IPS-11a (cell line): Measurements from ENCODE around the gene CDA.
"Not testable (repeated sequence)": the region's sequence is repeated elsewhere in the genome, so short reads cannot be mapped to it uniquely, and the experiment has no call there.

Experiments used
- H3K4me3 ChIP-seq: one replicate; pipeline ENCODE4 v1.5.1; 2013; ENCODE audit warnings: low read depth, low read length, control low read depth

CDA gene

DNA sequence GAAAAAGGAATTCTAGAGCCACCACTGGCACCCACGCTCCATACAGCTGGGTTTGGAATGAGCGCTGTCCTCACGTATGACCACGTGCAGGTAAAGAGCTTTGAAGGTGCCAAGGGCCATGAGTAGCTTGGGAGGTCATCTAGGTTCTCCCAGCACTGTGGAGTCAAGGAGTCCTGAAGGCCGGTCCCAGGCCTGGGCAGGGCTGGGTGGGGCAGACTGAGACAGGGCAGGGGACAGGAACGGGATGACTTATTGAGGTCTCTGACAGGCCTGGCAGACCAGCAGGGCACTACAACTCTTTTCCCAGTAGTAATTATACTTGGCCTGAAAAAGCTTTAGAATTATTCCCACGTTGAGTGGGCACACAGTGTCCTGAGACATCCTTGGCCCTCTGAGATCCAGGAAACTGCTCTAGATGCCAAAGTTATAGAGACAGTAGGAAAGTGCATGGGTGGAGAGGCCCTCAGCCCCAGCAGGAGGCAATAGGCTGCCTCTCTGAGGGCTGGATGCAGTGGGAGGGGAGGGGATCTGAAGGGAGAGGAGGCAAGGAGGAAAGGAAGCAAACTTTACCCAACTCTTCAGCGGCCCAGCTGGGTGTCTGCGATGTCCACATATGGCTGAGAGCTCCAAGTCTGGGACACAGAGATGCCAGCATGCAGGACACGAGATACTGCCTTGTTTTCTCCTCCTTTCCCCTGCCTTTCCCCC is 1.8 kb upstream of the CDA start:
- H3K4me3 ChIP-seq: no peak overlapping the region

GRCh38 chr1:20587661-20588053 is 1.2 kb upstream of the CDA start:
- no peak overlapping the region for H3K4me3 ChIP-seq

DNA sequence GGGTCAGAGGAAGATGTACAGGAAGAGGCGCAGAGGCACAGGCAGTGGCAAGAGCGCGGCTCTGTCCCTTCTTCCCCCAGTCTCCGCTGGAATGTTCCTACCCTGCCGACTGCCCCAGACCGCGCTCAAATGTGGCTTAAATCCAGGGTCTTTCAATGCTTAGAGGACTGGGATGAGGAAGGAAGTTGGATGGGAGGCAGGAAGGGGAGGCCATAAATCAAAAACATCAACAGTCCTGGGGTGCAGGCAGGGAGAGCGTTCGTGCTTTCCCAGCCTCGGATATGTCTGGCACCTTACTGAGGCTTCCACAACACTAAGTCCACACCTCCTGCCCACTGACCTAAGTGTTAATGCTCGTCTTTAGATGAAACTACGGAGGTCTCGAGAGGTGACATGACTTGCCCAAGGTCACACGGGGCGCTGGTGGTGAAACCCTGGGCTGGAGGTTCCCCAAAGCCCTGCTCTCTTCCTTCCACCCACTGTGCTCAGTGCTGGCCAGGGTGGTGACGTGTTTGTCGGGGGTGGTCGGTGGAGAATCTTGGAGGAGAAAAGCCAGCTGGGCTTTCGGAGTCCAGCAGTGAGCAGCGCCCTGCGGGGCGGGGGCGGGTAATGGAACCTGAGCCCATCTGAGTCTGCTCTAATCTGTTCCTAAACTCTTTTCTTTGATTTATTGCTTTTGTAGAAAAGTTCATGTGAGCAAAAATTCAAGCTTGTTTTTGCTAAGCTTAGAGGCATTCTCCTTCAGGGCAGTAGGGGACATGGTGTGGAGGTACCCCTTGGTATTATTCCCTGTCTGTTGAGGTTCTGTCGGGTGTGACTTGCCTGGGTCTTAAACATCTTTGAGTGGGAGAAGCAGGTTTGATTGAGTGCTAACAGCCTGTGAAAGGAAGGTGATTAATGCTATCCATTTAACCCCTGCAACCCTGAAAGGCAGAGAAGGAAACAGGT is 708 bp downstream of the CDA start:
- peak overlapping the region; percentile 8 for H3K4me3 ChIP-seq

DNA sequence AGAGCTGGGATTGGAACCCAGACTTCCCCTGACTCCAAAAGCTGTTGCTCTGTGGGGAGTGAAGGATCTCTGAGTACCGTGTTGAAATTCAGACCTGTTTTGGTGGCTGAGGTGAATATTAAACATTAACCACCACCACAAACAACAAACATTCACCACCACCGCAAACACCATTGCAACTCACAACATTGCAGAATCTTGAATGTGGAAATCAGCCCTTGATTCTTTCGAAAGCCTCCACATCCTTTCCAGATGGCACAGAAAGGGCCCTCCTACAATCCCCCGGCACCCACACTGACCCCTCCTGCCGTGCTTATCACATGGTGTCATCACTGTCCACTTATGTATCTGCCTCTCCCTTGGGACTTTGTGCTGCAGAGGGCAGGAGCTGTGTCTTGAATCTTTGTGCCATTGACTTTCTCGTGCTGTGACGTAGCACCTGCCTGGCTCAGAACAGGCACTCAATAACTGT is 1.4 kb downstream of the CDA start:
- no peak overlapping the region for H3K4me3 ChIP-seq

- H3K4me3 ChIP-seq: no peak overlapping the region
Observed at GRCh38 chr1:20593756-20594155, 4.9 kb downstream of the CDA start.

- no peak overlapping the region for H3K4me3 ChIP-seq
Observed at GRCh38 chr1:20594746-20595145, 5.8 kb downstream of the CDA start.

DNA sequence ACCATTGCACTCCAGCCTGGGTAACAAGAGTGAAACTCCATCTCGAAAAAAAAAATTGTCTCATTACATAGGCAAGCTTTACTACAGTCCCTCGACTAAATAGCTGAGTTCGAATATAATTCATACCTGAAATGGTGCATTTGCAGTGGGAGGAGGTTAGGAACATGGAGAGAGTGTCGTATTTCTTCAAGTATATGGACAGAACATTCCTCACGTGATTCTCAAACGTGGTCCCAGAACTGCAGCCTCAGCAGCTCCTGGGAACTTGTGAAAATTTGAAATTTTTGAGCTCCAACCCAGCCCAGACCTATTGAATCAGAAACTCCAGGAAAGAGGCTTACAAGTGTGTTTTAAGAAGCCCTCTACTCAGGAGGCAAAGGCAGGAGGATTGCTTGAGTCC is 7.2 kb downstream of the CDA start:
- no peak overlapping the region for H3K4me3 ChIP-seq

DNA sequence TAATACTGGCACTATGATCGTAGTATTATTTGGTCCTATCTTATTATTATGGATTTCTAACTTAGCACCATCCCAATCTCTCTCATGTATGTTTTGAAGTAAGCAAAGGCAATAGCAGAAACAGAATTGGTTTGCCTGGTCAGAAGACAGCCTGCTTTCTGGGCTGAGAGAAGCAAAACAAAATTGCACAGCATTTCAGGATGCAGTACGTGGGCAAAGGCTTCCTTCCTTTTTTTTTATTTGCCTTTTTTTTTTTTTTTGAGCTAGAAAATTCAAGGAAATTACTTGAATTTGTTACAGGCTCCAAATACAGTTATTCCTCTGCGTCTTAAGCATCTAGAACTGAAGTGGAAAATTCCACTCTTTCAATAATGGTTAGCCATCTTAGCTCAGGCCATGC is 8.8 kb downstream of the CDA start:
- no peak overlapping the region for H3K4me3 ChIP-seq

DNA sequence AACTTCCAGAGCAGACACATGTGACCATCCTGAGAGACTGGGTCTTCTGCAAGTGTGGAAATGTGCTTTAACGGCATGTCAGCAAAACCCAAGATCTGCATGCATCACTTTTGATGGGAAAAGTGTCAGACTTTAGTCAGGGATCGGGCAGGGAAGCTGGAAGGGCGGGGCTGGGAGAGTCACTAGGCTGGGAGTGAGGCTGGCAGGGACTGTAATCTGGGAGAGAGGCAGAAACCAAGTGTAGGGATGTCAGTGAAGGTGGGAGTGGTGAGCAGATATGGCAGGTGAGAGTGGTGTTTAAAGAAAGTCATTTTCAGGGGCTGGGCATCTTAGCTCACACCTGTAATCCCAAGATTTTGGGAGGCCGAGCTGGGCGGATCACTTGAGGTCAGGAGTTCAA is 11.3 kb downstream of the CDA start:
- H3K4me3 ChIP-seq: no peak overlapping the region

- no peak overlapping the region for H3K4me3 ChIP-seq
Observed at GRCh38 chr1:20601129-20601825, 12.4 kb downstream of the CDA start.

DNA sequence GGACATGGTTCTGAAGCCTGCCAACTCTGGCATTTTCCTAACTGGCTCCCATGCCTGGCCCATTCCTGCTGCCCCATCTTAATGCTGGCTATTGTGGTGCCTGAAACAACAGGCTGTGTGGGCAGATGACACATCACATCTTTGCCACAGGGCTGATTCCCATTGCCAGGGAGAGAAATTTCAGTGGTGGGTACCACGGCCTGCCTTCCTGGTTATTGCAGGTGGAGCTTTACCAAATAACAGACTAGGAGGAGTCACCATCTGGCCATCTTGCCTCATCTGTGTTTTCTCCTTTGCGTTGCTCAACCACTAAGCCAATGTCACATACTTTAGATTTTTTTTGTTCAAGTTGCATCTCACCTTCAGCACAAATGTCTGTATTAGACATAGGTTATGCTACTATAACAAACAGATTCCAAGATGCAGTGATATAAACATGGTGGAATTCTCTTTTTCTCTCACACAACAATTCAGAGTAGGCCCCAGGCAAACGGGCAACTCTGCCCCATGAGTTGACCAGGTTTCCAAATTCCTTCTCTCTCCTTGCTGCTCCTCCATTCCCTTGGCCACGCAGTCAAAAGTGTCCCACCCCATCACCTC is 14.1 kb downstream of the CDA start:
- no peak overlapping the region for H3K4me3 ChIP-seq

DNA sequence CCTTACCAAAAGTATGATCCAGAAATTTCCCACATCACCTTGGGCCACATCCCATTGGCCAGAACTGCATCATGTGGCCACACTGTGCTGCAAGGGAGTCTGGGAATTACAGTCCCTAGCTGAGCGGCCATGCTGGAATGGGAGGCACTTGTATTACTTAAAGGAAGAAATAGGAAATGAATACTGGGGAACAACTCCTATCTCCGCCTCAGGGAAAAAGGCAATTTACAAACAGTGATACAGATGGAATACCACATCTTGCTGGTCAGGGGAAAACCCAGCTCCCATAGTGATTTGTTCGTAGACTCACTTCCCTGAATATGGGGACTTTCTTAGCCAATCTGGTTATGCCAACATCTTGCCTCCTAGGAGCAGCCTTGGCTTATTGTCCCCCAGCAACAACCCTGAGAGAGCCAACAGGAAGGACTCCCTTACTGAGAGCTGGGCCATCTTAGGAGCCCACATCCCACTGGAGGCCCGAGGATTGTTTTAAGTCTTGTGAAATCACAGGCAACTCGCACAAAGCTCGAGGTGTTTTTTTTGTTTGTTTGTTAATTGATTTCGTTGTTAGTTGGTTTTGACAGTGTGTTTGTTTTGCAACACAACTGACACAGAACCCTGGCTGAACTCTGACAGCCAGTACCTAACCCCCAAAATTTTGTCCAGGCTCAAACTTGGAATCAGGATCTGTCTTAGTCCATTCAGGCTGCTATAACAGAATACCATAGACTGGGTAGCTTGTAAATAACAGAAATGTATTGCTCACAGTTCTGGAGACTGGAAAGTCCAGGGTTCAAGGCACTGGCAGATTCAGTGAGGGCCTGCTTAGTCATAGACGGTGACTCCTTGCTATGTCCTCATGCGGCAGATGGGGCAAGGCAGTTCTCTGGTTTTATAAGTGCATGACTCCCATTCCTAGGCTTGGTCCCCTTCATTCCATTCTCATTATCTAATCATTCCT is 14.9 kb downstream of the CDA start:
- H3K4me3 ChIP-seq: no peak overlapping the region

DNA sequence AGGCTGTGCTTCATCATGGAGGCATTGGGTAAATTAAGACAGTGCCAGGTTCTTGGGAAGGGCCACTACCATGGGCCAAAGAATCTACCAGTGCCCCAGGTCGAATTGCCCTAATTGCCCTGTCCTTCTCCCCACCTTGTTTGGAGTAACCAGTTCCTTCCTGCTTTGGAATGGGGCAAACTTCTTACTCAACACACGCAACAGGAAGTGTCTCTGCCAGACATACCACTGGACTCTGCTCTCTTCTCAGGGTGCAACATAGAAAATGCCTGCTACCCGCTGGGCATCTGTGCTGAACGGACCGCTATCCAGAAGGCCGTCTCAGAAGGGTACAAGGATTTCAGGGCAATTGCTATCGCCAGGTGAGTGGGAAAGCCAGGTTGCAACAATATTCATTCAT is 15.8 kb downstream of the CDA start:
- no peak overlapping the region for H3K4me3 ChIP-seq

DNA sequence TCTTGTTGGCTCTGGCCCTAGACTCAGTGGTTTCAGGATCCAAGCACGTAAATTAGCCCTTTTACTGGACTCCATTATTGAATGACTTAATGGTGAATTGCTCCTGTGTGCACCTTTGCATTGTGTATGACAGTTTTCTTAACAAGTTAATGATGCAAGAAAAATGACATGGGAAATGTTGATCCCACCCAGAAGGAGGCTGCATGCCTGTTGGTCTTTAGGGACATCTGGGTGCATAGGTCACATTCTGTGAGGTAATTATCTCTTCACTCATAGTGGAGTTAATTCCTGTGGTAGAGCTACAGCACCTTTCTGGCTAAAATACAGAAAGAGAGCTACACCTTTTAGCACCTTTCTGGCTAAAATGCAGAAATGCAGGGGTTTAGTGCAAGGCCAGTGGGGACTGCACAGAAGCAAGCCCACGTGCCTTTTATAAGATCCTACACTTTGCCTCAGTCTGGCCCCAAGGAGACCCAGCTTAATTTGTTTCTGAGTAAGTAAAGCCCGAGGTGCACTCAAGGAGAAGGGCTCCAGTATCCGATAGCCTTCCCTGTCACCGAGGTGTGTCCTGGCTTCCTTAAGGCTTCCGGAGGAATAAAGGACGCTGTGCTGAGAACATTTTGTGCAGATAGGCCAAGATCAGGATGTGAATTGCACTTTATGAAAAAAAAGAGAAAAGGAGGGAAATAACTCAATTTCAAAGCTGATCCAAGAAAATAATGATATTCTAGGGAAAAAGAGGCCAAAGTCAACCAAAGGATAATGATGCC is 18.1 kb downstream of the CDA start:
- not testable (repeated sequence) for H3K4me3 ChIP-seq

- no peak overlapping the region for H3K4me3 ChIP-seq
Observed at GRCh38 chr1:20609541-20609940, 20.6 kb downstream of the CDA start.

DNA sequence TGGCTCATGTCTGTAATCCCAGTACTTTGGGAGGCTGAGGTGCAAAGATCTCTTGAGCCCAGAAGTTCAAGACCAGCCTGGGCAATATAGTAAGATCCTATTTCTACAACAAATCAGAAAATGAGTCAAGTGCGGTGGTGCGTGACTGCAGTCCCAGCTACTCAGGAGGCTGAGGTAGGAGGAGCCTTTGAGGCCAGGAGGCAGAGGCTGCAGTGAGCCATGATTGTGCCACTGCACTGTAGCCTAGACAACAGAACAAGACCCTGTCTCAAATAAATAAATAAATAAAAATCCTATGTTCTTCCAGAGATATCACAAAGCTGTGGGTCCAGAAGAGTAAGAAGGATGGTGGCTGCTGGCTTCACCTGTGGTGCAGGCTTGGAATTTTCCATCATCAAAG is 22.1 kb downstream of the CDA start:
- H3K4me3 ChIP-seq: no peak overlapping the region

DNA sequence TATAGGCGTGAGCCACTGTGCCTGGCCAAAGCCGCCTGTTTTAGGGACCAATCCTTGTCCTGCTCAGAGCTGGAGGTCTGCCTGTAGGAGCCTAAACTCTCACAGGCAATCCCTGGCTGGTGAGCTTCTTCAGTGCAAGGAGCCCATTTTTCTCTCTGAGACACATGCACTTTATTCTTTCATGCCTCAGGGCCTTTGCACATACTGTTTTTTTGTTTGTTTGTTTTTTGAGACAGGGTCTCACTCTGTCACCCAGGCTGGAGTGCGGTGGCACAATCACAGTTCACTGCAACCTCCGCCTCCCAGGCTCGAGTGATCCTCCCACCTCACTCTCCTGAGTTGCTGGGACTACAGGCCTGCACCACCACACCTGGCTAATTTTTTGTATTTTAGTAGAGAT is 22.8 kb downstream of the CDA start:
- no peak overlapping the region for H3K4me3 ChIP-seq

GRCh38 chr1:20612221-20612746 is 23.4 kb downstream of the CDA start:
- H3K4me3 ChIP-seq: no peak overlapping the region

- H3K4me3 ChIP-seq: no peak overlapping the region
Observed at GRCh38 chr1:20614131-20614579, 25.3 kb downstream of the CDA start.
